H9 (cell line): ENCODE results near the gene DGKG. TPM values are rescaled to one million over a fixed set of nuclear protein-coding genes. Genes with fewer than 3 reads are reported as not detected.

Experiments used
- DNase-seq: peaks from one replicate; pipeline ENCODE4 v3.0.0-alpha.2; 2017
- H2AFZ ChIP-seq: one replicate; pipeline ENCODE4 v1.6.1; 2013; ENCODE audit warnings: mild to moderate bottlenecking, low read length, control low read depth, moderate library complexity
- H2AK5ac ChIP-seq: 2 replicates; pipeline ENCODE4 v1.6.1; 2013; ENCODE audit warnings: low read length, control low read depth, mixed read lengths; ENCODE audit not compliant: insufficient read length
- H2BK120ac ChIP-seq: one replicate; pipeline ENCODE4 v1.6.1; 2013; ENCODE audit warnings: low read depth, mild to moderate bottlenecking, low read length, control low read depth, inconsistent platforms; ENCODE audit not compliant: poor library complexity, severe bottlenecking
- H2BK12ac ChIP-seq: 2 replicates; pipeline ENCODE4 v1.6.1; 2013; ENCODE audit warnings: low read length, control low read depth, mixed read lengths, low read depth; ENCODE audit not compliant: insufficient read length
- H2BK15ac ChIP-seq: 2 replicates; pipeline ENCODE4 v1.6.1; 2013; ENCODE audit warnings: low read depth, low read length, control low read depth
- H2BK20ac ChIP-seq: one replicate; pipeline ENCODE4 v1.6.1; 2013; ENCODE audit warnings: low read depth, mild to moderate bottlenecking, low read length, control low read depth, inconsistent platforms; ENCODE audit not compliant: poor library complexity, severe bottlenecking
- H2BK5ac ChIP-seq: 2 replicates; pipeline ENCODE4 v1.6.1; 2013; ENCODE audit warnings: low read length, control low read depth, mixed read lengths; ENCODE audit not compliant: insufficient read length
- H3K14ac ChIP-seq: 2 replicates; pipeline ENCODE4 v1.6.1; 2013; ENCODE audit warnings: low read length, control low read depth; ENCODE audit not compliant: insufficient read depth
- H3K18ac ChIP-seq: 2 replicates; pipeline ENCODE4 v1.6.1; 2013; ENCODE audit warnings: low read depth, mild to moderate bottlenecking, mixed read lengths, low read length, control low read depth; ENCODE audit not compliant: insufficient read length
- H3K23ac ChIP-seq: 2 replicates; pipeline ENCODE4 v1.6.1; 2013; ENCODE audit warnings: low read length, control low read depth, mixed read lengths, low read depth; ENCODE audit not compliant: insufficient read length
- H3K23me2 ChIP-seq: 2 replicates; pipeline ENCODE4 v1.6.1; 2013; ENCODE audit warnings: low read depth, mild to moderate bottlenecking, mixed read lengths, low read length, control low read depth; ENCODE audit not compliant: insufficient read length, poor library complexity, severe bottlenecking
- H3K27ac ChIP-seq: 2 replicates; pipeline ENCODE4 v1.5.1; 2013; ENCODE audit warnings: low read length, control low read depth, mixed read lengths, low read depth; ENCODE audit not compliant: insufficient read length
- H3K27me3 ChIP-seq: 2 replicates; pipeline ENCODE4 v1.6.1; 2013; ENCODE audit warnings: low read length, control low read depth, inconsistent platforms; ENCODE audit not compliant: insufficient read depth
- H3K4ac ChIP-seq: 2 replicates; pipeline ENCODE4 v1.6.1; 2013; ENCODE audit warnings: low read depth, mild to moderate bottlenecking, control low read depth, inconsistent platforms, low read length, moderate library complexity
- H3K4me1 ChIP-seq: 2 replicates; pipeline ENCODE4 v1.6.1; 2013; ENCODE audit warnings: low read length, control low read depth, inconsistent platforms; ENCODE audit not compliant: insufficient read depth
- H3K4me2 ChIP-seq: 2 replicates; pipeline ENCODE4 v1.6.1; 2013; ENCODE audit warnings: low read length, control low read depth, mixed read lengths; ENCODE audit not compliant: insufficient read length, insufficient read depth
- H3K56ac ChIP-seq: 2 replicates; pipeline ENCODE4 v1.6.1; 2013; ENCODE audit warnings: low read depth, mild to moderate bottlenecking, mixed read lengths, low read length, control low read depth; ENCODE audit not compliant: insufficient read length
- H3K79me1 ChIP-seq: 2 replicates; pipeline ENCODE4 v1.6.1; 2013; ENCODE audit warnings: low read depth, mild to moderate bottlenecking, moderate library complexity, low read length, control low read depth, inconsistent platforms; ENCODE audit not compliant: insufficient read depth, poor library complexity, severe bottlenecking
- H3K79me2 ChIP-seq: 2 replicates; pipeline ENCODE4 v1.6.1; 2013; ENCODE audit warnings: low read length, control low read depth, inconsistent platforms; ENCODE audit not compliant: insufficient read depth
- H3K9ac ChIP-seq: 2 replicates; pipeline ENCODE4 v1.6.1; 2013; ENCODE audit warnings: low read length, control low read depth, mixed read lengths; ENCODE audit not compliant: insufficient read length; ENCODE audit errors: extremely low read depth
- H3K9me3 ChIP-seq: one replicate; pipeline ENCODE4 v1.6.1; 2013; ENCODE audit warnings: low read depth, low read length, inconsistent platforms; ENCODE audit not compliant: control insufficient read depth
- H3T11ph ChIP-seq: one replicate; pipeline ENCODE4 v1.6.1; 2013; ENCODE audit warnings: mild to moderate bottlenecking, low read length, control low read depth, inconsistent platforms
- H4K20me1 ChIP-seq: one replicate; pipeline ENCODE4 v1.6.1; 2013; ENCODE audit not compliant: control insufficient read depth, insufficient read length, insufficient read depth
- H4K5ac ChIP-seq: 2 replicates; pipeline ENCODE4 v1.6.1; 2013; ENCODE audit warnings: low read depth, mild to moderate bottlenecking, mixed read lengths, low read length, control low read depth; ENCODE audit not compliant: insufficient read length
- H4K8ac ChIP-seq: replicated peaks from 2 replicates; pipeline ENCODE4 v1.6.1; 2013; ENCODE audit warnings: low read length, control low read depth, mixed read lengths, low read depth; ENCODE audit not compliant: insufficient read length
- H4K91ac ChIP-seq: 2 replicates; pipeline ENCODE4 v1.6.1; 2013; ENCODE audit warnings: low read depth, mild to moderate bottlenecking, moderate library complexity, mixed read lengths, low read length, control low read depth; ENCODE audit not compliant: insufficient read length
- H3K27ac Mint-ChIP-seq, 3 experiments: 2 replicates in 2 of 3; 3 replicates in 1 of 3; pipeline ENCODE4 v1.8.0; 2020 to 2021; ENCODE audit warnings: mixed read lengths in 3 of 3, mild to moderate bottlenecking in 1 of 3, moderate library complexity in 1 of 3
- H3K27me3 Mint-ChIP-seq: 2 replicates; pipeline ENCODE4 v1.8.0; 2021; ENCODE audit warnings: low read depth, mild to moderate bottlenecking, moderate library complexity, mixed read lengths
- H3K36me3 Mint-ChIP-seq, 3 experiments: 2 replicates in 2 of 3; 3 replicates in 1 of 3; pipeline ENCODE4 v1.8.0; 2020 to 2021; ENCODE audit warnings: low read depth in 3 of 3, mixed read lengths in 3 of 3; ENCODE audit not compliant: insufficient read depth in 1 of 3
- H3K4me1 Mint-ChIP-seq, 2 experiments: 2 replicates each; pipeline ENCODE4 v1.8.0; 2020; ENCODE audit warnings: mixed read lengths in 2 of 2
- H3K4me3 Mint-ChIP-seq, 2 experiments: 2 replicates in 1 of 2; 3 replicates in 1 of 2; pipeline ENCODE4 v1.8.0; 2020 to 2021; ENCODE audit warnings: mild to moderate bottlenecking in 2 of 2, mixed read lengths in 2 of 2, moderate library complexity in 1 of 2
- H3K9me3 Mint-ChIP-seq, 2 experiments: 2 replicates in 1 of 2; 3 replicates in 1 of 2; pipeline ENCODE4 v1.8.0; 2020; ENCODE audit warnings: mild to moderate bottlenecking in 2 of 2, mixed read lengths in 2 of 2, moderate library complexity in 1 of 2
- CTCF ChIP-seq: fragments of 200-600 bp; sonication (generic); conservative IDR thresholded peaks from 3 replicates; pipeline ENCODE4 v1.8.0; 2021; ENCODE audit warnings: antibody characterized with exemption, mild to moderate bottlenecking
- WGBS: extraction: QIAGEN DNeasy Blood & Tissue Kit; methylation state at CpG from one replicate; pipeline ENCODE4 v1.1.7; 2013; ENCODE audit warnings: missing lambda C conversion rate, low lambda C conversion rate, mixed read lengths; ENCODE audit not compliant: insufficient read length; ENCODE audit errors: extremely low coverage; 5-methylcytosine and 5-hydroxymethylcytosine counted together
- total RNA-seq: library from RNA; stranded (reverse); gene quantifications from 2 replicates; pipeline ENCODE4 v1.2.1, GENCODE V29; 2021

Gene DGKG
- total RNA-seq, 1 experiment from 2014 or later, result not detected

- Histone ChIP-seq H2BK120ac (no peak overlapping the region), H3K4me1 (peaks cover 6% of the 10 kb centered on the region; the same call in 1 of the 2 replicates), H4K5ac (no peak overlapping the region), H4K8ac (no peak overlapping the region), H3K27ac (no peak overlapping the region), H2BK5ac (no peak overlapping the region), H3K56ac (no peak overlapping the region), H2AFZ (no peak overlapping the region), H2AK5ac (no peak overlapping the region), H3K4me2 (no peak overlapping the region), H3K23me2 (peaks cover 4% of the 10 kb centered on the region), H2BK12ac (no peak overlapping the region), H3K27me3 (peaks cover 3% of the 10 kb centered on the region; the same call in 1 of the 2 replicates), H3K14ac (no peak overlapping the region), H3K79me1 (no peaks in the 10 kb centered on the region), H4K20me1 (no peaks in the 10 kb centered on the region), H3K9me3 (no peaks in the 10 kb centered on the region), H2BK20ac (no peak overlapping the region), H3K23ac (no peak overlapping the region), H2BK15ac (no peak overlapping the region), H4K91ac (no peak overlapping the region), H3T11ph (no peak overlapping the region), H3K9ac (no peak overlapping the region), H3K18ac (no peak overlapping the region), H3K79me2 (no peaks in the 10 kb centered on the region), H3K4ac (no peak overlapping the region)
- peaks cover 0 to 18% (median 0%) of the 10 kb centered on the region in 3 experiments; a peak in 2 of 7 replicates for H3K36me3 Mint-ChIP-seq
- TF ChIP-seq CTCF, result no peak
- no CpG with 5 or more reads among the region's 5 CpGs for WGBS
- H3K9me3 Mint-ChIP-seq, result no peaks in the 10 kb centered on the region
- peaks cover 38 to 42% of the 10 kb centered on the region in 2 experiments for H3K4me1 Mint-ChIP-seq
- H3K27me3 Mint-ChIP-seq, result peaks cover 92% of the 10 kb centered on the region
- DNase-seq, result no peak
- H3K27ac Mint-ChIP-seq, result no peak overlapping the region; a peak in 1 of 7 replicates
- peak overlapping the region in 1 of 2 experiments; percentile 86; a peak in 2 of 5 replicates for H3K4me3 Mint-ChIP-seq
These were observed 262.9 kb downstream of the DGKG start for GRCh38 chr3:186099178-186099577.
